ENCODE measurements around the gene RAB6B.
A peak's percentile ranks its signal among the peaks of the same experiment; 100 is the strongest.
"Not testable (repeated sequence)": the region's sequence is repeated elsewhere in the genome, so short reads cannot be mapped to it uniquely, and the experiment has no call there.

Gene RAB6B

DNA sequence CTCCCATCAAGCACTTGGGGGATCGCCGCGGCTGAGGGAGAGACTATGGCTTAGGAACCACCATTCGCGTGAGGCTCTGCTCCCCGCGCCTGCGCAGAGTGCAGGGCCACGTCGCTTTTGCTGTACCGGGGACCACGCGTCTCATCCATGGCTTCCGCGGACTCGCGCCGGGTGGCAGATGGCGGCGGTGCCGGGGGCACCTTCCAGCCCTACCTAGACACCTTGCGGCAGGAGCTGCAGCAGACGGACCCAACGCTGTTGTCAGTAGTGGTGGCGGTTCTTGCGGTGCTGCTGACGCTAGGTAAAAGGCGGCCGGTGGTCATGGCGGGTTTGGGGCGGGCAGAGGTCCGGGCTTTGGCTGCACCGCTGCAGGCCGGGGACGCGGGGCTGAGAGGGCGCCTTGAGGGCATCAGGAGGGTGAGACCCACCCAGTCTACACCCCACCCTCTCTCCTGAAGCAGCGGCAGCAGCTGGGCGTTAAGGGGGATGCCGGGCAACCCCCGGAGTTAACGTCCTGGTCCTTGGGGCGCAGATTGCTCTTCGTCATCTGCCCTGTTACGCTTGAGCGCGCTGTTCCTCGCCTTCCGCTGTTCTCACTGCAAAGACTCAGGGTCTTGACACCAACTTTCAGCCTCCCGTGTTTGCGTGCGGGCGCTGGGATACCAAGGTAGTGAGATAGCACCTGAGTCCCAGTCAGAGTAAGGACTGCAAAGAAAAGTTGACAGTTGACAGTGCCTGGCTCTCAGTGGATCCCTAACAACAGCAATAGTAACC is 89.8 kb downstream of the RAB6B start, which contains the start of gene SRPRB:
TSS of gene SRPRB (plus strand) at position 114 of the 774 bp plus-strand sequence. CDS start at position 148, 34 bp downstream.
- DNase-seq (ENCODE audit: low spot score): peak; percentile 96

DNA sequence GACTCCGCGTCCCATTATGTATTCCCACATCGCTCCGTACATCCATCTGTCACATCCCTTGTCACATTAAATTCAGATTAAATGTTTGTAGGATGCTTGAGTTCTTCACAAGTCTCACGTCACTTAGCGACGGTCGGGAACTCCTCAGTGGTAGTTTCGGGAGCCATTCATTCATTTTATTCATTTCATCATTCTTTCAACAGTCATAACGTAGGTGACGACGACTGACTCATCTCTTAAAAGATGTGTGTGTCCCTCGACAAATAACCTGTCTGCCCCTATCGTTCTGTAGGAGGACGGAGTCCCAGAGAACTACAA is 90.3 kb downstream of the RAB6B start:
- no peak for DNase-seq (ENCODE audit: low spot score)

DNA sequence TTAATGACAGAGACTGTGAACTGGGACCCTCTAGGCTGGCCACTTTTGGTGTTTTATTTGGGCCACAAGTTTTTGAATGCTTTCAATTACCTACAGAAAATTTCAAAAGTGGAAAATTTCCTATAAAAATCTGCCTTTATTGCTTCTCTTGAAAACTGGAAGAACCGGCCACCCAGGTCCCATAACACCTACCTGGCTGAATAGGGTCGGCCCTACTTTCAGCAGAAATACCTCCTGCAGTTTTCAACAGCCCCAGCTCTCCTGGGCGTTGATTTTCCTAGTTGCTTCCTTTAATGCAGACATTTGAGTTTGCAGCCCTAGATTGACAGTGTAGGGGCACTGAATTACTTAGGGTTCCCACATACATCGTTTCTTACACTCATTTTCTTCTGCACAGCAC is 90.8 kb downstream of the RAB6B start:
- DNase-seq (ENCODE audit: low spot score): no peak

DNA sequence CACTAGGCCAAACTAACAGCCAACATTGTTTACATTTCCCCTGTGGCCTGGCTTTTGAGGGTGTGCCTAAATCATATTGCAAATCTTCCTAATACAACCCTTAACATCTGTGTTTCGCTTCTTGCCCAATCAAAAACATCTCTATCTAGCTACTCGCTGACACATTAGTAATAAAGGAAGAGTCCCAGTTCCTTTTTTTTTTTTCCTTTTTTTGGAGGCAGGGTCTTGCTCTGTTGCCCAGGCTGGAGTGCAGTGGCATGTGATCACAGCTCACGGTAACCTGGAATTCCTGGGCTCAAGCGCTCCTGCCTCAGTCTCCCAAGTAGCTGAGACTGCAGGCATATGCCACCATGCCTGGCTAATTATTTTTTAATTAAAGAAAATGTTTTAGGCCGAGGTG is 92.2 kb downstream of the RAB6B start:
- DNase-seq (ENCODE audit: low spot score): no peak

DNA sequence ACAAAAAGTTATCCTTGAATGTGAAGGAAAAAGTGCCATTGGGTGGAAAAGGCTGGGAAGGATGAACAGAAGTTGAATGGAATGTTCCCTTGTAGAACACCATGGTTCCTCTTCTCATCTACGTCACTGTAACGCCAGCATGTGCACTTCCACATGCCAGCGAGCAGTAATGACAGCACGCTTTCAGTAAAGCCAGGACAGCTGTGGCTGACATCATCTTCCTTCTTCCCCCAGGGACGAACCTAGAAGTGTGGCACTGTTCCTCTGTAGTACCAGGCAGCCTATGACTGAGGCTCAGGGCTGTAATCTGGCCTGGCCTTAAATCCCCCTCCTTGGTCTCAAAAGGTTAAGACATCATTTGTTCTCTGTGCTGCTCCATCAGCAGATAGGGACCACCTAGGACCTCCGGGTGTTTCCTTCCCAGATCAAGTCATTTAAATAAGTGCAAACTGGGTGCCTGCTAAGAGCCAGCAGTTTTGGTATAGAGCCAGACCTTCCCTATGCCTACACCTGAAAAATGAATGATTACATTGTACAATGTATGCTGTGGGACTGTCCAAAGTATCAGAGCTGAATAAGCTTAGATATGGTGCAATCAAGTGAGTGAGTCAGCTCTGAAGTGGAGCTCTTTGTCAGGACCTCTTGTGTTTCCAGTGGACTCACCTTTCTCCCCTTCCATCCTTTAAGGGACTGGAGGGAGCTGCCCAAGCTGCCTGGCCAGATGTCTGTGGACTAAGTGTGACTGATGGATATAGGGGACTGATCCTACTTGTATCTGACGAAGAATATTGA is 95.7 kb downstream of the RAB6B start:
- no peak for DNase-seq (ENCODE audit: low spot score)

DNA sequence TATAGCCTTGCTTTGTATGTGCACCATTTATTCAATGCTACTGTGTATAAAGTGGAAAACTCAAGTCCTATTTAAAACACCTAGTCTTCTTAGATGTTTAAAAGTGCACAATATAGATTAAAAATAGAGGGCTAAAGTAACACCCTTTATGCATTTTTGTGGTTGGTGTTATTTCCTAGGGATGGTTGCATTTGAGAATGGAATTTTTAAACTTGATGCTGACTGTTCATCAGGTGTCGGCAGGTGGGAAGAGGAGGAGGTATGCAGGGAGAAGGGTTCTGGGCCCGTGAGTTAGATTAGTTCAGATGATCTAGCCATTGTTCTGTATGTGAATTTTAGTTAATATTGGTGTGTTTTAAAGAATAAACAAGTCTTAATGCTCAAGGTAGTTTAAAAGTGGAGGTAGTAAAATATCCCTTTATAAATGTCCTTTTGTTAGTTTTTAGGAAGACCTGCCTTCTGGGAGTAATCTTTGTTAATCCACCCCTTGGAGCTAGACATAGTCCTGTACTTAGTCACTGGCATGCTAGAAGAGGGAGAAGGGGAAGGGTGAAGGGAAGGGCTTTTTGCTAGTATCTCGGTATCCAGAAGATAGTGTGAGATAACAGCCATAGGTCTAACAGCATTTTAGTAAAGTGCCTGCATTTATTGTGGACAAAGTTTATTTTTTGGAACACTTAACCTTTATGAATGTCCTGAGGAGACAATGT is 98.1 kb downstream of the RAB6B start:
- no peak for DNase-seq (ENCODE audit: low spot score)

DNA sequence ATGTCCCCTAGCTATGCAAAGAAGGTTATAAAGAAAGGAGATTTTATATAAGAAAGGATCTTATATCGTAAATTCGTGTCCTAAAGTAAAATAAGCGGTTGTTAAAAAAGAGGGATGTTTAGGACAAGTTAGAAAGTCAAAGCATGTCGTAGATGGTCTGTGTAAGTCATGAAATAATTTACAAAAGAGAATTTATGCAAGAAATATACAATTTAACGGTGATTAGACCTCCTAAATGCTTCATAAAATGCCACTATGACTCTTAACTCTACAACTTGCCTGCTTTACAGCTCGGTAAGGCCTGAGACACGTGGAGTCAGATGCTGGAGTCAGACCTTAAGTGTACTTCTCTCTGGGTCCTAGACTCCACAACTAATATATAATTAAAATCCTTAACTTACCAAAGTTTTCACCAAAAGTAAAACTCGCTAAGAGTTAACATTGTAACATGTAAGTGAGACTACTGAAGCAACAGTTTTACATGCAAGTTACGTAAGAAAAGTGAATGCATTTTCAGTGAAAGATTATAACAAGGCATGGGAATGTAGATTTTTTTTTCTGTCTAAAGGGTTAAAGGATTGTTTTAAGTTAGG is 103.4 kb downstream of the RAB6B start:
- DNase-seq (ENCODE audit: low spot score): no peak

DNA sequence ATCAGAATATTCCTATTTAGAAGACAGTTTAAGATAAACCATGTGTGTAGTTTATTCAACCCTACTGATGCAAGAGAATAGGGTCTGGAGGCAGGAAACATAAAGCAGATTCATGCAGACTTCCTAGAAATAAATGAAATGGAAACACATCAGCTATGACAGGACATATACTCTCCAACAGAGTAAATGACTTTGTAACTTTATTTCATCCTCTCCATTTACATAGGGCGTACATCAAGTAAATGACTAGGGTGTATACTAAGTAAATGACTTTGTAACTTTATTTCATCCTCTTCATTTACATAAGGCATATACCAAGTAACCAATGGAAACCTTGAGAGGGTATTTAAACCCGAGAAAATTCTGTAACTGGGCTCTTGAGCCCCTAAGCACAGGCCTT is 107.7 kb downstream of the RAB6B start:
- DNase-seq (ENCODE audit: low spot score): no peak

DNA sequence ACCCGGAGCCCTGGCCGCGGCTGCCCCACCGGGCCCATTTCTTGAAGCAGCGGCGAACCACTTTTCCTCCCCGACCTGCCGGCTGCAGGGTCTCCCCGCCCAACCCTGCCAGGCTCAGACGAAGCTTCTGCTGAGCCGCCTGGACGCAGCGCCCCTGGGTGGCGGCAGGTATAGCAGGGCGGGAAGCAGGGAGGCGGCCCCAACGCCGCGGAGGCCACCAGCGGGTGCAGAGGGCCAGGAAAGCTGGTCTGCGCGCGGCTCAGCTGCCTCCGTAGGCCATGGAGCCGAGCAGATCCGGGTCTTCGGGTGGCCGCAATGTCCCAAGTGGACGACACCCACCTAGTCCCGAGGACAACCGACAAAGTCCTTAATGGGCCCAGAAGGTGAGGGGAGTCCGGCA is 111.9 kb downstream of the RAB6B start:
- DNase-seq (ENCODE audit: low spot score): no peak

DNA sequence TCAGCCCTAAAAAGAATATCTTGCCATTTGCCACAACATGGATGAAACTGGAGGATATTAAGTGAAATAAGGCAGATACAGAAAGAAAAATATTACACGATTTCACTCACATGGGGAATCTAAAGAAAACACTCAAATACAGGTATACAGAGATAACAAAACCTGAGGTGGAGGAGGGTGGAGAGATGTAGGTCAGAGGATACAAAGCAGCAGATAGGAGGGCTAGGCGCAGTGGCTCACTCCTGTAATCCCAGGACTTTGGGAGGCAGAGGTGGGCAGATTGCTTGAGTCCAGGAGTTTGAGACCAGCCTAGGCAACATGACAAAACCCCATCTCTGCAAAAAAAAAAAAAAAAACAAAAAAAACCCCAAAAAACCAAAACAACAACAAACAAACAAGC is 113.2 kb downstream of the RAB6B start:
- DNase-seq (ENCODE audit: low spot score): no peak

DNA sequence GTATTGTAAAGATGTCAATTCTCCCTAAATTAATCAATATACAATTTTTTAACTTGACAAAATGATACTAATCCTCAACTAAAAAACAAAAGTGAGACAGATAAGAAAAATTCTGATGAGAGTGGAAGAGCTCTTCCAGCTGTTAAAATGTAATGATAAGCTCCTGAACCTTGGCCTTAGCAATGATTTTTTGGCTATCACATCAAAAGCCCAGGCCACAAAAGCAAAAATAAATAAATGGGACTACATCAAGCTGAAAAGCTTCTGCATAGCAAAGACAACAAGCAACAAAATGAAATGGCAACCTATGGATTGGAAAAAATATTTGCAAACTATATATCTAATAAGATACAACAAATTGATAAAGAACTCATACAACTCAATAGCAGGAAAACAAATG is 114.1 kb downstream of the RAB6B start:
- DNase-seq (ENCODE audit: low spot score): no peak

DNA sequence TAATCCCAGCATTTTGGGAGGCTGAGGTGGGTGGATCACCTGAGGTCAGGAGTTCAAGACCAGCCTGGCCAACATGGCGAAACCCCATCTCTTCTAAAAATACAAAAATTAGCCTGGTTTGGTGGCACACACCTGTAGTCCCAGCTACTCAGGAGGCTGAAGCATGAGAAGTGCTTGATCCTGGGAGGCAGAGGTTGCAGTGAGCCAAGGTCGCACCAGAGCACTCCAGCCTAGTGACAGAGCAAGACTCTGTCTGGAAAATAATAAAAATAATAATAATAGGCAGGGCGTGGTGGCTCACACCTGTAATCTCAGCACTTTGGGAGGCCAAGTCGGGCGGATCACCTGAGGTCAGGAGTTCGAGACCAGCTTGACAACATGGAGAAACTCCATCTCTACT is 114.9 kb downstream of the RAB6B start:
- not testable (repeated sequence) for DNase-seq (ENCODE audit: low spot score)

DNA sequence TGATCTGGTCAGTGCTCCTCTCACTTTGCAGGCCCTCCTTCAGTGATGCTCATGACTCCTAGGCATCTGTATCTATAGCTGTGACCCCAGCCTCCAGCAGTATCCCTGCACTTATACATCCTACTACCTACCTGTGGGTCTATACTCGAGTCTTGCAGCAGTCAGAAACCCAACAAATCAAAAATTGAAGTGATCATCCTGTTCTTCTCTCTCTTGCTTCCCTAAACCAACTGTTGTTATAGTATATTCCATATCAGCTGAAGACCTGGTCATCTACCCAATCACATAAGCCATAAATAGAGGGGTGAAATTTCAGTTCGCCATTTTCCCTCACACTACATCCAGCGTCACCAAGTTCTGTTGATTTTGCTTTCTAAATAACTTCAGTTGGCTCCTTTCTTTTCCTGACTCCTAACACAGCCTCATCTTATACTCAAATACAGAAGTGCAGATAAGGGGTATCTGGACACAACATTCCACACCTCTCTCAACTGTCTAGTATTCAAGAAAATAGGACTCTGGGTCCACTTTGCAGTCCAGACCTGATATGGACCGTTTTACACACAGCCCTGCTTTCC is 116.0 kb downstream of the RAB6B start:
- DNase-seq (ENCODE audit: low spot score): no peak

DNA sequence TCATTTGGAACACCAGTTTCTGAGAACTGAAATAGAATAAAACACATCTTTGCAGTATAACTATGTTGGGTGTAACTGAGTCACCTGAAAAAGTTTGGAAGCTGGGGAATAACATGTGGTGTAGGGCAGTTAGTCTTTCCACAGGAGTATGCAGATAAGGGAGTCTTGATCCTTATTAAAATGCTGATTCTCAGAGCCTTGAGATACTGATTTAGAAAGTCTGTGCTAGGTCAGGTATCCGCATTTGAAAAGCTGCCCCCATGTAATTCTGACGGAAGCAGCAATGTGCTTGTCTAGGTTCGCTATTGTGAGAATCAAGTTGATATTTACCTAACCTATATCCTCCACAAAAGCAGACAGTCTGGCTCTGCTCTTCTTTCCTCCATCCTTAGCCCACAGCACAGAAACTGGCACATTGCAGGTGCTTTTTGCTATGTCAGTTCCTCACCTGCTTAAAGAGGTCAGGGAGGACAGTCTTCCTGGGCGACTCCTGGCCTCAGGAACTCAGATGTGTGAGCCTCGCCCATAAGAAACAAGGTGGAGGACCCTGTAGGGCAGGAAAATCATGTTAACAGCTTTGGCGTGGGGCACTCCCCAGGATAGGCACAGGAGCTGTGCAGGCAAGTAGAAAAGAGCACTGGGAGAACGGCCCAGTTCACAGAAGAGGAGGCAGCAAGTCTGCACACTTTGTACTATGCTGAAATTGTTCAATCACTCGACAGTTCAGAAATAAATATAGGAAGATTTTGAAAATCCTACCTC is 117.7 kb downstream of the RAB6B start:
- no peak for DNase-seq (ENCODE audit: low spot score)

DNA sequence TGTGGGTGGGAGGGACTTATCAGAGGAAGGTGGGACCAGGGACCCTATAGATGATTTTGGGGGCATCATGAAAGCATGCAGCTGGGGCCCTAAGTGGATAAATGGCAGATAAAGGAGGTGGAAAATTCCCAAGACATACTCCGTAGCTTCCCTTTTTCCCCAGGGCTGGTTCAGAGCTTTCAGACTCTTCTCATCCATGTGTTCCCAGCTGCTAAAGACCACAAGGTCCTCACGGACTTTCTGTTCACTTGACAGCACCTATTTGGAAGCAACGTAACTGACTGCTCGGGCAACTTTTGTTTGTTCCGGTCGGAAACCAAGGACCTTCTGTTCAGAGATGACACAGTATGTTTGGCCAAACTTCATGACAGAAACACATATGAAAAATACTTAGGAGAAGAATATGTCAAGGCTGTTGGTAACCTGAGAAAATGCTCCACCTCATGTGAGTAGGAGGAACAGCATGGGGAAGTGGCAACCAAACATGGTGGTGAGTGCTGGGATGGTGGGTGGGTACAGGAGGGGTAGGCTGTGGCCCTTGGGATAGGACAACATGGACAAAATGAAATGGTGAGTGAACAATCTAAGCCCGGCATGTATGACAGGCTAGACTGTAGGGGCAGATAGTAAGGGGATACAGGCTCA is 118.8 kb downstream of the RAB6B start:
- no peak for DNase-seq (ENCODE audit: low spot score)

DNA sequence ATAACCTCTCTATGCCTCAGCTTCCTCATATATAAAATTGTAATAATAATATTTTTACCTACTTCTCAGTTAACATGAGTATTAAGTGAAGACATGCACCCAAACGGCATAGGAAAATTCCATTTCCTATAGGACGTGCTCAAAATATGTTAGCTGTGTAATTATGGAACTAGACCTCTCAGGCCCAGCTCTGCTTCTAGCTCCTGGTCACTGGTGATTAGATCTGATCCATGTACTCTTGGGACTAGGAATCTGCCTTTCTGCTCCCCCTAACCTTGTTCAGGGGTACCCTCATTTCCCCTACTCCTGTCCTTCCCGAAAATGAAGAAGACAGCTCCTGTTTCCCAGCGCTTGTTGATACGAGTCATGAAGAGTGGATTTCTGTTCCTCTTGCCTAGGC is 119.8 kb downstream of the RAB6B start:
- no peak for DNase-seq (ENCODE audit: low spot score)

DNA sequence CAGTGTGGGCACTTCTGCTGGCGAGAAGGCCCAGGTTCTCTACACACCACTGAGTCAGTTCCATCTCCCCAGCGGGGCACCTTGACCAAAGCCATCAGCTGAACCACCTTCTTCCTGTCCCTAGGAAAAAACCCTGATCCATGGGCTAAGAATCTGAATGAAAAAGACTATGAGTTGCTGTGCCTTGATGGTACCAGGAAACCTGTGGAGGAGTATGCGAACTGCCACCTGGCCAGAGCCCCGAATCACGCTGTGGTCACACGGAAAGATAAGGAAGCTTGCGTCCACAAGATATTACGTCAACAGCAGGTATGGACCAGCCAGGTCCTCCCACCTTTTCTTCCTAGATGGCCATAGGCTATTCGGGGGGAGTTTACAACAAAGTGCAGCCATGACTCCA is 120.4 kb downstream of the RAB6B start:
- no peak for DNase-seq (ENCODE audit: low spot score)
